Hepatic stellate cell (primary cell): ENCODE results near the gene TSHZ2.
"Not testable (repeated sequence)": the region's sequence is repeated elsewhere in the genome, so short reads cannot be mapped to it uniquely, and the experiment has no call there.

ENCODE experiments used
- DNase-seq: peaks from one replicate; pipeline ENCODE4 v3.0.0; 2011; ENCODE audit warnings: low spot score

The TSHZ2 gene

GRCh38 chr20:53312957-53313356, 340.8 kb downstream of the TSHZ2 start:
- DNase-seq: no peak

GRCh38 chr20:53316206-53316937, 344.2 kb downstream of the TSHZ2 start:
- no peak for DNase-seq

- no peak for DNase-seq
Observed at GRCh38 chr20:53319200-53319599, 347.0 kb downstream of the TSHZ2 start.

GRCh38 chr20:53319716-53320115, 347.6 kb downstream of the TSHZ2 start:
- DNase-seq: no peak

GRCh38 chr20:53320701-53321100, 348.5 kb downstream of the TSHZ2 start:
- DNase-seq: no peak

GRCh38 chr20:53321596-53321995, 349.4 kb downstream of the TSHZ2 start:
- no peak for DNase-seq

GRCh38 chr20:53322651-53323050, 350.5 kb downstream of the TSHZ2 start:
- no peak for DNase-seq

- not testable (repeated sequence) for DNase-seq
Observed at GRCh38 chr20:53323460-53323859, 351.3 kb downstream of the TSHZ2 start.

GRCh38 chr20:53324816-53325215, 352.7 kb downstream of the TSHZ2 start:
- DNase-seq: no peak

GRCh38 chr20:53328961-53329360, 356.8 kb downstream of the TSHZ2 start:
- no peak for DNase-seq

- no peak for DNase-seq
Observed at GRCh38 chr20:53329781-53330180, 357.6 kb downstream of the TSHZ2 start.

- no peak for DNase-seq
Observed at GRCh38 chr20:53330601-53331140, 358.5 kb downstream of the TSHZ2 start.

- DNase-seq: peak; percentile 7
Observed at GRCh38 chr20:53331151-53331973, 359.2 kb downstream of the TSHZ2 start.

- no peak for DNase-seq
Observed at GRCh38 chr20:53332022-53332837, 360.1 kb downstream of the TSHZ2 start.

- DNase-seq: no peak
Observed at GRCh38 chr20:53334861-53335260, 362.7 kb downstream of the TSHZ2 start.

GRCh38 chr20:53335555-53335954, 363.4 kb downstream of the TSHZ2 start:
- no peak for DNase-seq

GRCh38 chr20:53336892-53337291, 364.7 kb downstream of the TSHZ2 start:
- no peak for DNase-seq

GRCh38 chr20:53337390-53338101, 365.4 kb downstream of the TSHZ2 start:
- no peak for DNase-seq

GRCh38 chr20:53338716-53339115, 366.6 kb downstream of the TSHZ2 start:
- DNase-seq: no peak

- no peak for DNase-seq
Observed at GRCh38 chr20:53342429-53342828, 370.3 kb downstream of the TSHZ2 start.

- no peak for DNase-seq
Observed at GRCh38 chr20:53343448-53343847, 371.3 kb downstream of the TSHZ2 start.

GRCh38 chr20:53344891-53345290, 372.7 kb downstream of the TSHZ2 start:
- no peak for DNase-seq
